Panc1 (cell line): ENCODE data around the gene B4GALNT4.

Experiments
- POLR2AphosphoS5 ChIP-seq: IDR thresholded peaks from 2 replicates; pipeline ENCODE4 v1.6.1; 2012; ENCODE audit warnings: mild to moderate bottlenecking, low read depth, low read length, moderate library complexity
- TCF7L2 ChIP-seq: IDR thresholded peaks from 2 replicates; pipeline ENCODE4 v1.6.1; 2011; ENCODE audit warnings: mild to moderate bottlenecking, low read depth, low read length, inconsistent platforms
- TF ChIP-seq, protein P1 (sequence below): fragments of 450-650 bp; IDR thresholded peaks from 2 replicates; pipeline ENCODE4 v1.5.1; 2017; ENCODE audit warnings: mild to moderate bottlenecking
- TF ChIP-seq, protein P2 (sequence below), 2 experiments: IDR thresholded peaks; 2 replicates each; pipeline ENCODE4 v1.6.1; 2011 to 2012; ENCODE audit warnings: low read depth in 2 of 2, control low read depth in 1 of 2, low read length in 1 of 2, mild to moderate bottlenecking in 1 of 2, moderate library complexity in 1 of 2; ENCODE audit not compliant: insufficient read depth in 1 of 2

DNA sequence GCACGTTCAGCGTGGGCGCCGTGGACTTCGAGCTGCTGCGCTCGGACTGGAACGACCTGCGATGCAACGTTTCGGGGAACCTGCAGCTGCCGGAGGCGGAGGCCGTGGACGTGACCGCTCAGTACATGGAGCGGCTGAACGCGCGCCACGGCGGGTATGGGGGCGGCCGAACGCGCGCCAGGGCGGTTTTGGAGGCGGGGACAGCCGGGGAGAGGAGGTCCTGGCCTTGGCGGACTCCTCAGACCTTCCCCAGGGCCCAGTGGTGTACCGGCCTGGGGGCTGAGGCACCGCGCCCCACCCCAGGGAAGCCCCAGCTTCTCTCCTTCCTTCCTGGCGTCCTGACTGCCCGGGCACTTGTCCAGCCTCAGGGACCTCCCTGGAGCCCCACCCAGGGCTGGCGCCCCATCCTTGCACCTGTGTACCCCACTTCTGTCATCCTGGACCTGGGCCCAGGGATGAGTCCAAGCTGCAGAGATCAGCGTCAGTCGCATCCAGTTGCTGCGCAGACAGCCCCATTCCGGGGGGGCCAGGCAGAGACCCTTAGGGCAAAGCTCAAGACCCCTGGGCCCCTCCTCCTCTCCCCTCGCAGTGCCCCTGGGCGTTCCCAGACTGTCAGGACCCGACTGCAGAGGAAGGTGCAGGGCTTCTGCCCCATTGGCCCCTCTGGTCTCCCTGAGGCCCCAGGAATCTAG lies 8.0 kb downstream of the B4GALNT4 start:
- TF ChIP-seq, protein P1, sequence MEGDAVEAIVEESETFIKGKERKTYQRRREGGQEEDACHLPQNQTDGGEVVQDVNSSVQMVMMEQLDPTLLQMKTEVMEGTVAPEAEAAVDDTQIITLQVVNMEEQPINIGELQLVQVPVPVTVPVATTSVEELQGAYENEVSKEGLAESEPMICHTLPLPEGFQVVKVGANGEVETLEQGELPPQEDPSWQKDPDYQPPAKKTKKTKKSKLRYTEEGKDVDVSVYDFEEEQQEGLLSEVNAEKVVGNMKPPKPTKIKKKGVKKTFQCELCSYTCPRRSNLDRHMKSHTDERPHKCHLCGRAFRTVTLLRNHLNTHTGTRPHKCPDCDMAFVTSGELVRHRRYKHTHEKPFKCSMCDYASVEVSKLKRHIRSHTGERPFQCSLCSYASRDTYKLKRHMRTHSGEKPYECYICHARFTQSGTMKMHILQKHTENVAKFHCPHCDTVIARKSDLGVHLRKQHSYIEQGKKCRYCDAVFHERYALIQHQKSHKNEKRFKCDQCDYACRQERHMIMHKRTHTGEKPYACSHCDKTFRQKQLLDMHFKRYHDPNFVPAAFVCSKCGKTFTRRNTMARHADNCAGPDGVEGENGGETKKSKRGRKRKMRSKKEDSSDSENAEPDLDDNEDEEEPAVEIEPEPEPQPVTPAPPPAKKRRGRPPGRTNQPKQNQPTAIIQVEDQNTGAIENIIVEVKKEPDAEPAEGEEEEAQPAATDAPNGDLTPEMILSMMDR, result no peak
- TF ChIP-seq, protein P2, sequence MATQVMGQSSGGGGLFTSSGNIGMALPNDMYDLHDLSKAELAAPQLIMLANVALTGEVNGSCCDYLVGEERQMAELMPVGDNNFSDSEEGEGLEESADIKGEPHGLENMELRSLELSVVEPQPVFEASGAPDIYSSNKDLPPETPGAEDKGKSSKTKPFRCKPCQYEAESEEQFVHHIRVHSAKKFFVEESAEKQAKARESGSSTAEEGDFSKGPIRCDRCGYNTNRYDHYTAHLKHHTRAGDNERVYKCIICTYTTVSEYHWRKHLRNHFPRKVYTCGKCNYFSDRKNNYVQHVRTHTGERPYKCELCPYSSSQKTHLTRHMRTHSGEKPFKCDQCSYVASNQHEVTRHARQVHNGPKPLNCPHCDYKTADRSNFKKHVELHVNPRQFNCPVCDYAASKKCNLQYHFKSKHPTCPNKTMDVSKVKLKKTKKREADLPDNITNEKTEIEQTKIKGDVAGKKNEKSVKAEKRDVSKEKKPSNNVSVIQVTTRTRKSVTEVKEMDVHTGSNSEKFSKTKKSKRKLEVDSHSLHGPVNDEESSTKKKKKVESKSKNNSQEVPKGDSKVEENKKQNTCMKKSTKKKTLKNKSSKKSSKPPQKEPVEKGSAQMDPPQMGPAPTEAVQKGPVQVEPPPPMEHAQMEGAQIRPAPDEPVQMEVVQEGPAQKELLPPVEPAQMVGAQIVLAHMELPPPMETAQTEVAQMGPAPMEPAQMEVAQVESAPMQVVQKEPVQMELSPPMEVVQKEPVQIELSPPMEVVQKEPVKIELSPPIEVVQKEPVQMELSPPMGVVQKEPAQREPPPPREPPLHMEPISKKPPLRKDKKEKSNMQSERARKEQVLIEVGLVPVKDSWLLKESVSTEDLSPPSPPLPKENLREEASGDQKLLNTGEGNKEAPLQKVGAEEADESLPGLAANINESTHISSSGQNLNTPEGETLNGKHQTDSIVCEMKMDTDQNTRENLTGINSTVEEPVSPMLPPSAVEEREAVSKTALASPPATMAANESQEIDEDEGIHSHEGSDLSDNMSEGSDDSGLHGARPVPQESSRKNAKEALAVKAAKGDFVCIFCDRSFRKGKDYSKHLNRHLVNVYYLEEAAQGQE (IDR thresholded peaks at IDR 0.05; ENCODE audit: insufficient read depth in 1 of 2, low read depth in 2 of 2, low read length in 1 of 2), result no peak
- TF ChIP-seq TCF7L2, result no peak
- TF ChIP-seq POLR2AphosphoS5, result no peak
